Medulla oblongata (tissue), 1 donor: ENCODE data around the gene DCAF8L2.
A peak's percentile ranks its signal among the peaks of the same experiment; 100 is the strongest.
"Not testable (repeated sequence)": the region's sequence is repeated elsewhere in the genome, so short reads cannot be mapped to it uniquely, and the experiment has no call there.

Experiments
- DNase-seq: peaks from one replicate; pipeline ENCODE4 v3.0.0-alpha.2; 2015; ENCODE audit errors: extremely low spot score

The DCAF8L2 gene

DNA sequence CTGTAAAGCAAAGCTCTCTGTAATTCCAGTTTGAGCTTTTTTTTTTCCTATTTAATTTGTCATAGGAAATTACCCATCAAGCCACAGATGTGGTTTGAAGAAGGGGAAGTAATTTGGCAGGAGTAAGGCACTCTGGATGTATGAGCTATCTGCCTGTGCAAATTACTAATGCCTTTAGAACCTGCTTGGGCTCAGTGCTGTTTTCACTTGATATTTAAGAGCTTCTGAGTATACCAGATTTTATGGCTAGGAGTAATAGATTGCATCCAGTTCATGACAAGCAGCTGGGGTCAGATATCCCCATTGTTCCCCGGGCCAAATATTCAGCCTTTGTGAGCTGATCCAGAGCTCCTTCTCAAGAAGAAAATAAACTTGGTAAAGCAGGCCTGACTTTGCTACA, 89.1 kb downstream of the DCAF8L2 start:
- DNase-seq: no peak

DNA sequence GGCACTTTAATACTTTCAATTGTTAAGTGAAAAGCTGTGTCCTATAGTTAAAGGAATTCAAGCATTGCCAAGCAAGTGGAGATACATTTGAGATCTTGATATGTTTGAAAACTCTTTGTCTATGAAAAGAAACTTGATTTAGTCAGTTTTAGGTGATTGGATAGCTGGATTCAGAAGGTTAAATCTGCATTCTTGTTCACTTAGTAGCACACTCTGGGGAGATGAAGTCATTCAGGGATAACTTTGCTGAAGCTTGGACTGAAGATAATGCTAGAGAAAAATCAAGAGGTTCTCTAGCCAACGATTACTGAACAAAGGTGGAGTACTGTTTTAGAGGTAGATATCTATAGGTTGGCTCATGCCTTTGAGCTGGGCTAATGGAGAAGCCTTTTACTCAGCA, 90.6 kb downstream of the DCAF8L2 start:
- no peak for DNase-seq

DNA sequence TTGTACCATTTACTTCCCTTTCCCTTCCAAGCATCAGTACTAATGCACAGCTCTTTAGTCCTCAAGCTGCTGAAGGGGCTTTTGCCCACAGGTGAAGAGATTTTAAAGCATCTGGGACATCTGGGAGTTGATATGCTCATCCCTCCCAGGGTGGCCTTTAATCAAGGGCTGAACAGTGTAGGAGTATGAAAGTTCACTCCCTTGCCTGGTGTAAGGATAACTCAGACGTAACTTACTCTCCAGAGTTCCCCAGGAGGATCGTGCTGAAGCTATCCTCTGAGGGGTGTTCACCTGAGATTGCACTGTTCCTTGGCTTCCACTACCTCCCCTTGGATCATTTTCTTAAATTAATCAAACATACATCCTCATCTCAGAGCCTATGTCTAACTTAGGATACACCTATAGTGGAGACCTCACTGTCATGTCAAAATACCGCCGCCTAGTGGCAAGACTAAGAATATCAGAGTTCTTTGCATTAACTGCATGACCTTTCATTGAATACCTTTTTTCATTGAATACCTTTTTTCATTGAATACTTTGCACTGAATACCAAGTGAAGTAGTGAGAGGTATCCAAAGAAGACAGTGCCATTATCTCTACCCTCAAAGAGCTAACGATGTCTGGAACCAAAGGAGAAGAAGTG, 93.5 kb downstream of the DCAF8L2 start:
- DNase-seq: peak; percentile 14

DNA sequence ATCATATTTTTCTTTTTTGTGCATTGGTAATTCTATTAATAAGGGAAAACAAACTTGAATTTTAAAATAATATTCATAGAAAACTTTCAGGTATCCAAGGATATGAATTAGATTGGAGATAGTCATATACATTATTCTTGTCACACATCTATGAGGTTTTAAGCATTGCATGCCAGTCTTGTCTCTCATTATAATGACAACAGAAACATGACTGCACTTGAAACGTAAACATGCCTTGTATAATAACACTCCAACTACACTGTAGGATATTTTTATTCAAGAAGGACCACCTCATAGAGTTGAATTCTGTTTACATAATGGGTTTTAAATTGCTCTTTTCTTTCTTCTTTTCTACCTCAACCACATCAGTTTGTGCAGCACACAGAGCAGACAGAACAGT, 104.5 kb downstream of the DCAF8L2 start:
- no peak for DNase-seq

DNA sequence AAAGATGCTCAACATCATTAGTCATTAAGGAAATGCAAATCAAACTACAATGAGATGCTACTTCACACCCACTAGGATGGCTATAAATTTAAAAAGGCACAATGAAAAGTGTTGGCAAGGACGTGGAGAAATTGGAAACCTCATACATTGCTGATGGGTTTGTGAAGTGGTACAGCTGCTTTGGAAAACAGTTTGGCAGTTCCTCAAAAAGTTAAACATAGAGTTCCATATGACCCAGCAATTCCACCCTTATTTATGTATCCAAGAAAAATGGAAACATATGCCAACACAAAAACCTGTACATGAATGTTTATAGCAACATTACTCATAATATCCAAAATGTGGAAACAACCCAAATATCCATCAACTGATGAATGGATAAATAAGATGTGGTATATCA, 116.4 kb downstream of the DCAF8L2 start:
- DNase-seq: no peak

DNA sequence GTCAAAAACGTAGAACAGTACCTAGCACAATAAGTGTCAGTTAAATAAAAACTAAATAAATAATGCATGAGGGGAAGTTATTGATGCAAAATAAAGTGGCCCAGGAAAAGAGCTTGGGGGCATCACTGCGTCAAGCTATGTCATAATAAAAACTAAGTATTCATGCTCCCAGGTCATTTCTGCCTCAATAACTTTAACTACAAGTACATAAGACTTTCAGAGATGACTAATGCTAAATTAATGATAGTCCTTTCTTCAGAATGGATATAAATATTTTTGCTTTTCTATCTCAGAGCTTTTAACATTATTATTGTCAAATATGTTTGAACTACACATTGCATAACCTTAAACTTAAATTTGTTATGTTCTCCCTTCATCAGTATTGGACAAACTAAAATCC, 125.5 kb downstream of the DCAF8L2 start:
- DNase-seq: no peak

DNA sequence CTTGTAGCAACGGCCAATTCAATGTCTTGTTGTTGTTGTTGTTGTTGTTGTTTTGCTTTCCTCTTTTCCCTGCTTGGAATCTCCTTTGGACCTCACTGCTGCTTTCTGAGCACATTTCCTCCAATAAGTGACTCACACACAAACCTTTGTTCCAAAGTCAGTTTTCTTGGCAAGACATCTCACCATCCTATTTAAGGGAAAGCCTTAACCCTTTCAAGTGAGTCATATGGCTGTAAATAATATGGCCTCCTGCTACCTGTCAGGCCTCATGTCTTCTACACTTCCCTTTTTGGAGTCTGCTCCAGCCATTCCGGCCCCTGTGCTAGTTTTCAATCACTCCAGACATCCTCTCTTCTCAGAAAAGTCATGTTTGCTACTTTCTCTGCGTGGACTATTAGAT, 138.1 kb downstream of the DCAF8L2 start:
- DNase-seq: no peak

DNA sequence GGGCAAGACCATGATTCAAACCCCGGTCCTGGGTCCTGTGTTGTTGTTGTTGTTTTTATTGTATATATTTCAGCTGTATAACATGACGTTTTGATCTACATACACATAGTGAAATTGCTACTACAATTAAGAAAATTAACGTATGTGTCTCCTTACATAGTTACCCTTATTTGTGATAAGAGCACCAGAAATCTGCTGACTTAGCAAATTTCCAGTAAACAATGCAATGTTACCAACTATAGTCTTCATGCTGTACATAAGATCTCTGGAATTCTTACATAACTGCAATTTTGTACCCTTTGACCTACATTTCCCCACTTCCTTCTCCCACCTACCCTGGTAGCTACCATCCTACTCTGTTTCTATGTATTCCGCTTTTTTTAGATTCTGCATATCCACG, 141.8 kb downstream of the DCAF8L2 start:
- no peak for DNase-seq

DNA sequence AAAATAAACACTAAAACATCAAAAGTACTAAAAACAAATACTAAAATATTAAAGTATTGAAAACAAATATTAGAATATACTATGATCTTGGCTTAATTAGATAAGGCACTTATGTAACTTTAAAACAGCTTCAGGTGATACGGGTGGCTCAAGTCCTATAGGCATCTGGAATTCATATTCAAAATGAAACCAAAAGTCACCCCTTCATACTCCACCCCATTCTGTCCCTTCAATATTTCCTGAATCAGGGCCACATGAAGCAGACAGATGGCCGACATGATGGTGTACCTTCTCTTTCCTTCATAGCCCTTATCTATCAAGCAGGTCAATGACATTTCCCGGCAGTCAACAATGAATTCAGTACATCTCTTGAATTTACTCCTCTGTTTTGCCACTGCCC, 145.8 kb downstream of the DCAF8L2 start:
- no peak for DNase-seq

DNA sequence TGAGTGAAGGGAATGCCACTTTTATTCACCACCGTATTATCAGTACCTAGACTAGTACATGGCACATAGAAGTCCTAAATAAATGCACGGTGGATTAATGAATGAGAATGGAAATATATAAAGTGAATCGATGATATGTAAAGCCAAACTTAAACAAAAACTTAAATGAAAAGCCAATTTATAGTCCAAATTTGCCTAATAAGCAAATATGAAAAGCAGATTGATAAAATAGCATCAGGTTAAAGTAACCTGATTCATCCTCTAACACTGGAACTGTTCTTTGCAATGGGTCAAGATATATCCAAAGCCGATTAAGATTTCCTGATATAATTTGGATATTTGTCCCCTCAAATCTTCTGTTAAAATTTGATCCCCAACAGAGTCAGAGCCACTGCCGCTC, 150.8 kb downstream of the DCAF8L2 start:
- DNase-seq: no peak

DNA sequence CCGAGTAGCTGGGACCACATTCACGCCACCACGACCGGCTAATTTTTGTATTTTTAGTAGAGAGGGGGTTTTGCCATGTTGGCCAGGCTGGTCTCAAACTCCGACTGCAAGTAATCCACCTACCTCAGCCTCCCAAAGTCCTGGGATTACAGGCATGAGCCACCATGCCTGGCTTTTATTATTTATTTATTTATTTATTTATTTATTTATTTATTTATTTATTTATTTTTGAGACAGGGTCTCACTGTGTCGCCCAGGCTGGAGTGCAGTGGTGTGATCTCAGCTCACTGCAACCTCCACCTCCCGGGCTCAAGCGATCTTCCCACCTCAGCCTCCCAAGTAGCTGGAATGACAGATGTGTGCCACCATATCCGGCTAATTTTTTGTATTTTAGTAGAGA, 153.4 kb downstream of the DCAF8L2 start:
- DNase-seq: not testable (repeated sequence)

DNA sequence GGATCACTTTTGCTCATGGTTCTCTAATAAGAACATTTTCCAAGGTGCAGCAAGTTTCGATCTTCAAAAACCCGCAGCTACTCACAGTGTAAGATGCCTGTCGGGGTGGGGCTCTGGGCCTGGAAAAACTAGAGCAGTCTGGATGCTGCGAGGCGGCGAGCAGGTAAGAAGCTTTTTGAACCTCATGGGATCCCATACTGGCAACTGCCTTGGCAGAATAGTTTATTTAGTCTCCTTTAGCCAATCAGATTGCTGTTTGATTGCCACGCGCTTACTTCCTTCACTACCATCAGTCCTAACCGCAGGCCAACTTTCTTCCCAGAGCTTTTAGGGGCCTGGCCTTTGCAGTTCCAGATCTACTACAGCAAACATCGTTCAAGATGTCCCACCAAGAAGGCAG, 156.4 kb downstream of the DCAF8L2 start:
- no peak for DNase-seq

DNA sequence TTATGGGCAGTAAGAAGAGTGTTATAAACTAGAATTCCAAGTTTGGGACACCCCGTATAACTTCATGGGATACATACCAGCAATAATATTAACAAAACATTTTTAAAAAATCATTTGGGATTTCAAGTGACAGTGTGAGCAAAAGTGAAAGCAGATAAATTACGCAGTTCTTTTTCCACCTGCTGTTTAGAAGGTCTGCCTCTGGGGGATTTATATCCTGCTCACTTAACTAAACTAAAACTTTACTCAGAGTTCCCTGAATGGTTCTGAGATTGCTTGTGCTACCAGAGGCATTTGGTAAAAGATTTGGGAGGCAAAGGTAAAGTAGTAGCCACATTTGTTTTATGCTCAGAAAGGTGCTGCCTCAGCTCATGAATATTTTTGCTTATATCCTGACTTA, 160.2 kb downstream of the DCAF8L2 start:
- not testable (repeated sequence) for DNase-seq

DNA sequence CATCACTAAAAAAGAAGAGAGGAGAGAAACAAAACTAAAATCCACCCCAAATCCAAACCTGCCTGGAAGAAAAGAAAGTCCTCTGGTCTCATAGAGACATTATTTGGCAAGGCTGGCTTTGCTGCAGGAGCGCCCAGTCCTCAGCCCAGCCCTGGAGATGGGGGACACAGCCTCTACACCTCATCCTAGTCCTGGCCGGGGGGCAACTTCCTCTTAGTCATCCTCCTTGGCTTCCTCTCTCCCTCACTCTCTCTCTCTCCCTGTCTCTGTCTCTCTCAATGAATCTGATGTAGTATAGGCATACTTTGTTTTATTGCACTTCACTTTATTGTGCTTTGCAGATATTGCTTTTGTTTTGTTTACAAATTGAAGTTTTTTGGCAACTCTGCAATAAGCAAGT, 161.8 kb downstream of the DCAF8L2 start:
- no peak for DNase-seq

DNA sequence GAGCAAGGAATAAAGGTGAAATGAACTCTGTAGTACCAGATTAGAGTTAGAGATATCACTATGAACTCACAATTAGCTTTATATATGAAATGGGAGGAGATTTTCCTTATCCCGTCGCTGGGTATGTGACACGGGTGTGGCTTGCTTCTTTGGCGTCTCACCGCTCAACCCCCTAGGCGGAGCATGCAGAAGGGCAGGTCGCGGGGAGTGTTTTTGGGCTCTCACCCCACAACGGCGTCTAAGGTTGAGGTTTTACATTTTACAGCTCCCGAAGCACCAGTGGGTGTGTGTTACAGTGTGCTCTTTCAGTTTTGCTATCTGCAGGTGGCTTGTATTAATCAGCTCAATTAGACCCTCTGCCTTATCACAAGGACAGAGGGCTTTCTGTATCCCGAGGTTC, 175.6 kb downstream of the DCAF8L2 start:
- no peak for DNase-seq

DNA sequence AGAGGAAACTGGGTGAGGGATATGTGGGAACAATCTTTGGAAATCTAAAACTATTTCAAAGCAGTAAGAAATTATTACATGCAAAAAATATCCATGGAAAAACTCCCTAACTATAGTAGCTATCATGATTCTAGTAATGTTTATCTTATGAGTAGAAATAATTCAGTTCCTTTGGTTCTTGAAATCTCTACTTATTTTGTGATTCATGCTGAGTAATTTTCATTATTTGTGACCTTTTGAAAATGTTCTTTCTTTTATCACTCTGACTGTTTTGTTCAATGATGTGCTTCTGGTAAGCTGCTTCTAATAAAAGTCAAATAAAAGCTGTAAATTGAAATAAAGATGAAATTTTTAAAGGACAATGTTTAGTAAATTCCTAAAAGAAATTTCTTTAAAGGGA, 177.2 kb downstream of the DCAF8L2 start:
- no peak for DNase-seq

DNA sequence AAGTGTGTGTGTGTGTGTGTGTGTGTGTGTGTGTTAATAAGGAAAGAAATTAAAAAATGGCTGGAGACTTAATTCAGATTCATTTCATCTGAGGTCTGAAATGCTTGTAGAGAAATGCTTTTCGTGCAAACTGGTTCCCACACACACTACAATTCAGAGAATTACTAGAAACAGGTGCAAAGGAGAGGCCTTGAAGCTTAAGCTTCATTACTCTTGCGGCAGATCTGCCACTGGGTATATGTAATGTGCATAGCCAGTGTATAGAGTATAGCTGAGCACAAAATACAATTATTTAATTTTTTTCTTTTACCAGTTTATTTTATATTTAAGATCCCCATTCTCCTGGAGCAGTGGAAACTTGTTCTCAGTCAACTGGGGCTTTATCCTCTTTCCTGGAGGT, 185.8 kb downstream of the DCAF8L2 start:
- no peak for DNase-seq

DNA sequence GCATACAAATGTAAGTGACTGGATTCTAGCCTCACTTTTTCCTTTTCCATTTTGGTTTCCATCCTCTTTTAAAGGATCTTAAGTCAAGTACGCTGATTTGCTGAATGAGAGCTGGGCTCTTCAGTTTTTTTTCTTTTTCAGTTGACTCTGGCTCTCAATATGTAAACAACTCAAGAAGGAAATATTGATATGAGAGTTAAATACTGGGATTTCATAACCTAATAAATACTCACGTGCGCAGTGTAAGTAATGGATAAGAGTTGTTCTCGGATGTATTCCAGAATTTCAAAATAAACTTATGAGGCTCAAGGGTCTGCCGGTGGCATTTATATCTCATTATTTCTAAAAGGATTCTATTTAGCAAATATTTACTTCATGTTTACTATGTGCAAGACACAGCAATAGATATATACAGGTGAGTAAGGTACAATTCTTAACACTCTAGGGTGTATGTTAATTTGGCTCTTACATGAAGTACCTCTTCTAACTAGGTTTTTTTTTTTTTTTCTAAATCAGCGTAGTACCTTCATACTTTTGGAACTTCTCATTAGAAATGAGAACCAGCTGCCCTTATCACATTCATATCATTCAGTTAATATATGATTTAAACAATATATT, 206.6 kb downstream of the DCAF8L2 start:
- no peak for DNase-seq

DNA sequence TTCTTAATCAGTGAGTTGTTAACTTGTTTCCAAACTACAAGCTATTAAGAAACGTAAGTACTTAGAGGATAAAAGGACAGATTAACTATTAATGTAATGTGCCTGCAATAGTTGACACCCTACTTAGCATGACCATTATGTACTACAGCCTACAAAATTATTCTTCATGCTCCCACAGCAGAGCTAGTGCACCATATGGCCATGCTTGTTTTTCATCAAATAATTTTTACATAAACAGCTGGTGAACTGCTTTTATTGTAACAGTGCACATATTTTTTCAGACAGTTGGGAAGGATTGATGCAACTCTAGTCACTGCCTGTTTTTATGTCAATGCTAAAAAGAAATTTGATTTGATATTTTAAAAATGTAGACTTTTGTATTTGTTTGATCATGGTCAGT, 207.4 kb downstream of the DCAF8L2 start:
- DNase-seq: no peak
